Omental fat pad (tissue), 4 donors: ENCODE data around the gene NCAM1. TPM values are rescaled to one million over a fixed set of nuclear protein-coding genes. Genes with fewer than 3 reads are reported as not detected.

Source experiments
- ATAC-seq: fragments of 150-250 bp; one replicate; pipeline ENCODE4 v1.9.1; 2016; ENCODE audit warnings: mild to moderate bottlenecking, moderate library complexity; ENCODE audit not compliant: low FRiP score
- DNase-seq: peaks from one replicate; pipeline ENCODE4 v3.0.0-alpha.2; 2019; ENCODE audit warnings: low spot score
- CTCF ChIP-seq, 3 donors: fragments of 450-650 bp; IDR thresholded peaks; one replicate each; pipeline ENCODE4 v1.5.1; 2016 to 2017; ENCODE audit warnings: antibody characterized with exemption in 3 of 3, mild to moderate bottlenecking in 3 of 3, moderate library complexity in 2 of 3
- total RNA-seq, 4 donors: library from RNA; depleted of rRNA; stranded (reverse); fragments of >200 nt; gene quantifications; one replicate each; pipeline ENCODE4 v1.1.0, GENCODE V29; 2016

The NCAM1 gene
- total RNA-seq, 4 donors from 2014 or later: 3.8 to 10.9 (median 7.9) TPM

- DNase-seq (no peak), ATAC-seq (no peak)
- no peak for TF ChIP-seq CTCF (IDR thresholded peaks at IDR 0.05)
Measured at GRCh38 chr11:113173126-113173525, 211.9 kb downstream of the NCAM1 start.

DNA sequence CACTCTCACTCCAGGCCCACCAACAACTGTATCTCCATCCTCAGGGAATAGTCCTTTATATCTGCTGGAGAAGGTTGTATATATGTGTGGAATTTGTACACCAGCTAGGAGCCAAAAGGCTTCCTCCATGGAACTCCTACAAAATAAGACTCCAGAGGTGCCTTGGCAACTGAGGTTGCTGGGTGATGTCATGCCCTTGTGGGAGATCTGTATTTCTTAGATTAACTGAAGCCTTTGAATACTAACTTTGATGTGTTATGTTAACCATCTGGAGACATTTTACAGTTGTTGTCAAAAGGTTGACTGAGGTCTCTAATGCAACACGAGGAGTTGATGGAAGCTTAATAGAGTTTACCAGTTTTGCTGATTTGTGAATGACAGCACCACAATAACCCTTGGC is 213.7 kb downstream of the NCAM1 start:
- no peak for TF ChIP-seq CTCF (IDR thresholded peaks at IDR 0.05)
- no peak for ATAC-seq
- DNase-seq: no peak

- ATAC-seq (no peak), DNase-seq (no peak)
- TF ChIP-seq CTCF (IDR thresholded peaks at IDR 0.05): no peak
Measured at GRCh38 chr11:113176599-113177360, 215.6 kb downstream of the NCAM1 start.

DNA sequence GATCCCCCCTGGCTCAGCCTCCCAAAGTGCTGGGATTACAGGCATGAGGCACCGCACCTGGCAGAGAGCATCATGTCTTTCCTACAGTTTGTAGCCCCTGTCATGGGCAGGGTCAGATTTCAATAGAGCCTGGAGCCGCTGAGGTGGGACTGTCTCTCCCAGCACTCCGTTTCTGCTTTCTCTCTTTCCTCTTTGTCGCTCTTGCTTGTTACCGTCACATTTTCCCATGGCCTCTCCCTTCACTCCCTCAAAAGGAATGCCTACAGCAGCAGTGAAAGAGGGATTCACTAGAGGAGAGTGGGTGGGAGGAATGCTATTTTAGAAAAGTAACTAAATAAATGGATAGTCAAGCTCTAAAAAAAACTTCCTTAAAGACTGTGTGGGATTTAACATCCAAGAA is 216.5 kb downstream of the NCAM1 start:
- ATAC-seq (no peak), DNase-seq (no peak)
- TF ChIP-seq CTCF (IDR thresholded peaks at IDR 0.05): no peak

DNA sequence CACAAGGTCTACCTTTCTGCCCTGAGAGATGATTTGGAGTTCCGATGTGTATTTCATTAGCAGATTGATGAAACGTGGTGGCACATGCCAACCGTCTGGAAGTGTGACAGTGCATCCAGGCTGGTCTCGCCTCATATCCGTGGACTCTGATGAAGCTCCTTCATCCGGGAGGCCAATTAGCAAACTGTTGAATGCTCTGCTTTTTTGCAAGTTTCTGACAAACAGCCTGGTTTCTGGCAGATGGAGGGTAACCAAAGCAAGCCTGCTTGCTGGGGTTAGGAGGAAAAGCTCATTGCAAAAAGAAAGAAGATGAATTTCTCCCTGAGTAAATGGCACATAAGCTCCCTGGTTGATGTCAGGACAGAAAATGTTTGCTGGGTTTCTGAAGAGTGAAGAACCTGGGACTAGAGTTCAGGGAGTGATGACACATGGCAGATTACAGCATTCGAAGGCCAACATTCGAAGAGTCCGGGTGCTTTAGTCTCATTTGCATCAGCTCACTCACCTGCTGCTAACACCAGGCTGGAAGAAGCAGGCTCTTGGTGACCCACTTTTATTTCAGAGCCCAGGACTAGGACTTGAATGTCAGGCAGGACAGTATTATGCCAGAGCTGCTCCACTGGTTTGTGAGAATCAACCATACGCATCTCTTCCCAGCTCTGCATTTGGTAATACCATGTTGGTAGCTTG is 217.3 kb downstream of the NCAM1 start:
- DNase-seq (no peak), ATAC-seq (no peak)
- no peak for TF ChIP-seq CTCF (IDR thresholded peaks at IDR 0.05)

GRCh38 chr11:113179181-113179704 is 218.0 kb downstream of the NCAM1 start:
- no peak for TF ChIP-seq CTCF (IDR thresholded peaks at IDR 0.05)
- ATAC-seq: no peak
- no peak for DNase-seq
